GM10266 (cell line): ENCODE measurements around the gene RAB2B.
"Not testable (repeated sequence)": the region's sequence is repeated elsewhere in the genome, so short reads cannot be mapped to it uniquely, and the experiment has no call there.

Experiments used
- DNase-seq: peaks from one replicate; pipeline ENCODE4 v3.0.0; 2012; ENCODE audit errors: extremely low spot score
- TF ChIP-seq, protein P1 (sequence below): IDR thresholded peaks from 2 replicates; pipeline ENCODE4 v1.5.1; 2012; ENCODE audit warnings: mild to moderate bottlenecking, low read depth; ENCODE audit not compliant: control insufficient read depth, insufficient read depth; ENCODE audit errors: missing control alignments

Gene RAB2B

DNA sequence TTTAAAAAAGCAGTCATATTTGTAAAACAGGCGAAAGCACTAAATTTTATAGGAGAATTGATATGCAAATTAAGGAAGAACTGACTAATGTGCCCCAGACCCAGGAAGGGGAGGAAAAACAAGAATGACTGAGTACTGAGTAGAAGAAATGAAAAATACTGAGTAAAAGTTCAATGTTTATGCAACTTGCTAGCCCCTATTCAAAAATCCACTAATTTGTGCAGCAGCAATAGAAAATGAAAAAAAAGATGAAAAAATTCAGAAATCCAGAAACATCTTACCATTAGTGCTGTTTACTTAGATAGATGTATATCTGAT is 26.9 kb downstream of the RAB2B start:
- TF ChIP-seq, protein P1, sequence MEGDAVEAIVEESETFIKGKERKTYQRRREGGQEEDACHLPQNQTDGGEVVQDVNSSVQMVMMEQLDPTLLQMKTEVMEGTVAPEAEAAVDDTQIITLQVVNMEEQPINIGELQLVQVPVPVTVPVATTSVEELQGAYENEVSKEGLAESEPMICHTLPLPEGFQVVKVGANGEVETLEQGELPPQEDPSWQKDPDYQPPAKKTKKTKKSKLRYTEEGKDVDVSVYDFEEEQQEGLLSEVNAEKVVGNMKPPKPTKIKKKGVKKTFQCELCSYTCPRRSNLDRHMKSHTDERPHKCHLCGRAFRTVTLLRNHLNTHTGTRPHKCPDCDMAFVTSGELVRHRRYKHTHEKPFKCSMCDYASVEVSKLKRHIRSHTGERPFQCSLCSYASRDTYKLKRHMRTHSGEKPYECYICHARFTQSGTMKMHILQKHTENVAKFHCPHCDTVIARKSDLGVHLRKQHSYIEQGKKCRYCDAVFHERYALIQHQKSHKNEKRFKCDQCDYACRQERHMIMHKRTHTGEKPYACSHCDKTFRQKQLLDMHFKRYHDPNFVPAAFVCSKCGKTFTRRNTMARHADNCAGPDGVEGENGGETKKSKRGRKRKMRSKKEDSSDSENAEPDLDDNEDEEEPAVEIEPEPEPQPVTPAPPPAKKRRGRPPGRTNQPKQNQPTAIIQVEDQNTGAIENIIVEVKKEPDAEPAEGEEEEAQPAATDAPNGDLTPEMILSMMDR = no peak
- DNase-seq = no peak

DNA sequence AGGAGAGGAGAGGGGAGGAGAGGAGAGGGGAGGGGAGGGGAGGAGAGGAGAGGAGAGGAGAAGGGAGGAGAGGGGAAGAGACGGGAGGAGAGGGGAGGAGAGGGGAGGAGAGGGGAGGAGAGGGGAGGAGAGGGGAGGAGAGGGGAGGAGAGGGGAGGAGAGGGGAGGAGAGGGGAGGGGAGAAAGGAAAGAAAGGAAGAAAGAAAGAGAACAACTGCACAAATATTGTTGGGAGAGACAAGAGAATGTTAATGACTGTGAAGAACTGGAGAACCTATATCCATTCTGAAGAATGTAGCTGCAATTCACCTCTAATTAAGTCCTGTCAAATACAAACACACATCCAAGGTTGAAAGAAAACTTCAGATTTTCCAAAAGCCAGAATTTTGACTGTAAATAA is 34.1 kb downstream of the RAB2B start:
- DNase-seq = not testable (repeated sequence)

DNA sequence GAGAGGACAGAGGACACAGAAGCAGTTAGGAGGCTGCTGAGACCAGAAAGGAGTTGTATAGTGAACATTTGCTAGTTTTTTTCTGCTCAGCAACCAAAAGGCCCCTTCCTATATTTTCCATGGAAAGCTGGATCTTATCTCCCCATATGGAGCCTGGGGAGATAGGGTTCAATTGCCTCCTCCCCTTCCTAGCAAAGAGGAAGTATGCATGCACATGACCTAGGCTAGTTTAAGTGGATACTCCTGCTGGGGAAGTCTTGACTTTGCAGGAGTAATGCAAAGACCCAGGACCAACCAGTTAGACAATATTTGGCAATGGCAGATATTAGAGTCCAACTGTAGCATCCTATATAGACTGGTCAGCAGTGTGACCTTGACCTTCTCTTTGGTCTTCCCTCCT is 35.9 kb downstream of the RAB2B start:
- TF ChIP-seq, protein P1 = no peak
- DNase-seq = no peak

DNA sequence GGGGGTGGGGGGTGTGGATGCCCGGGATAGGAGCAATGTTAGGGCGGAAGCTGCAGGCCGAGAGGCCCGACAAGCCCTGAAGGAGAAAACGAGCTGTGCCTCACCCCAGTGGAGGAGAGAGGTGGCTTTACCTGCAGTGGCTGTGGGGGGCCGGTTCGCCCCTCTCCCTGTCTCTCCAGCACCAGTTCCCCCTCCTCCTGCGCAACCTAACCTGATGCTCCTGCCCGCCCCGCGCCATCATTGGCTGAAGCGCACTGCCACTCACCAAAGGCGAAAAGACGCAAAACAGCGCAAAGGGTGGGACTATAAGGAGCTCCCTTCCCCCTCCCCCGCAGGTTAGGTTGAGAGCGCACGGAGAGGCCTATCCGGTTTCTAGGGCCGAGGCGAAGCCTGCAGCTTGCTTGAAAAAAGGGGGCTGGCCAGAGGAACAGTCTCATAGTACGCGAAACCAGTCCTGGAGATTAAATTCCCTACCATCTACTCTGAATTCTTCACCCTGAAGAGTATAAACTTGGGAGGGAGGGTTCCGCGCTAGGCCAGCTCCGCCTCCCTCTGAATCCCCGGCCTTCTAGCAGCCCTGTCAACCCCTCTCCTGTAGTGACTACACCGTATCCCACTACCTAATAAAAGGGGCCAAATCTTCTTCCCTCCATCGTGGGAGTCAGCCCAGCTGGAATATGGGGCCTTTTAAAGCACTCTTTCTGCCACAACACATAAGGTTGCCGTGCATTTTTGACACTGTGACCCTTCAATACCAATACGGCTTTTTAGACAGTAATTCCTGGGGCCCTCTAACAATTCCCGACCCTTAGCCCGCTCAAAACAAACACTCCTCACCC is 39.5 kb downstream of the RAB2B start:
- TF ChIP-seq, protein P1 = no peak
- DNase-seq = peak; percentile 89

DNA sequence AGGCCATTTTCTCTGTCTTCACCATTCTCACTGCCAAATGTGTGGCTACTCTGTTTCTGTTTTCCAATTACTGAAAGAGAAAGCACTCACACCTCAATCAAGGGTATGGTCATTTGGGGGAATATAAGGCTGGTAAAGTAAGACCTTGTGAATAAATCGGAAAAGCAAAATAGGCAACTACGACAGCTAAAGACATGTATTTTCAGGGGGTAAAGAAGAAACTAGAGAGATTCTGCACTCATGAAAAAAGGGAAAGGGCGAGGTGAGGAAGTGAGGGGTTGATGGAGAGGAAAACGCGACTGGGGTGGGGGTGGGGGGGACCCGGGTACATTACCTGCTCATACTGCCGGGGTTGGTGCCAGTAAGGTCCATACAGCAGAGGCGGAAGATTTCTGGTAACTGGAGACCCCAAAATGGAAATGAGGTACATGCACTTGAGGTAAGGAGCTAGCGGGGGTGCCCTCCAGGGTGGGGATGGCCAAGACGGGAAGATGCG is 40.1 kb downstream of the RAB2B start:
- TF ChIP-seq, protein P1 = no peak
- DNase-seq = no peak

DNA sequence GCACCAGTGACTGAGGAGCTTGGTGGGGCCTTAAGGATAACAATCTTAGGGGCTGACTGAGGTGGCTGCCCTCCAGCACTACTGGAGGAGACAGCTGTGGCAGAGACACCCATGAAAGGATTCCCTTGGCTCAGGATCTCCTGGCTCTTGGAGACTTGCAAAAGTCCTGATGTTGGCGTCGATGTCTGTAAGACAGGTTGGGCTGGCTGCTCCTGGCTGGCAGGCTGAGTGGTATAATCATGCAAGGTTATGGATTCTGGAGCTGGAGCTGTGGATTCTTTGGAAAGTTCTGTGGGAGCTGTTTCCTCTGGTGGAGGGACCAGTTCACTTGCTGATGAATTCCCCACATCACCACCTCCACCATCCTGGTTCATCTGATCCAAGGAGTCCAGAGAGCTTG is 45.6 kb downstream of the RAB2B start:
- no peak for DNase-seq
- TF ChIP-seq, protein P1 = no peak

DNA sequence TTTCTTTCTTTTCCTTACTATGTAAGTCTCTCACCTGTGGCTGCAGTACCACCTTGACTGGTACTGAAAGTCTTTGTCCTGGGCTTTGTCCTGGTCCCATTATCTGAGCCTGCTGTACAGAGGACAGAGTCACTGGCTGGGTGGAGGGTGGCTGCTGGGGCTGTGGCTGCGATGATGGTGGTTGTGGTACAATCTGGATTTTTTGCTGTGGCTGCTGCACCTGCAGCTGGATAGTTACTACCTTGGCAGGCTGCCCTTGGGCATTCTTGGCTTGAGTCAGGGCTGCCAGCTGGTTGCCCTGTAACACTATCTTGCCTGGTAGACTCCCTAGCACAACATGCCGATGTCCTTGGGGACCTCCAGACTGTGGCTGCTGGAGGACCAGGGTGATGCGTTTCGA is 47.8 kb downstream of the RAB2B start:
- DNase-seq = no peak
- TF ChIP-seq, protein P1 = no peak
